Measurements from ENCODE around the gene ATP5F1C.

ATP5F1C gene

GRCh38 chr10:7813481-7813880 is 25.5 kb downstream of the ATP5F1C start:
- H3K4me3 Mint-ChIP-seq: no peak overlapping the region
- ATAC-seq (no peak), DNase-seq (no peak)
- peaks cover 14% of the 10 kb centered on the region for H3K4me1 Mint-ChIP-seq
- H3K27me3 Mint-ChIP-seq: no peaks in the 10 kb centered on the region
- H3K9me3 Mint-ChIP-seq: no peaks in the 10 kb centered on the region
- H3K27ac Mint-ChIP-seq: no peak overlapping the region

- Mint-ChIP-seq H3K27me3 (no peaks in the 10 kb centered on the region), H3K4me1 (peaks cover 37% of the 10 kb centered on the region), H3K4me3 (peak overlapping the region; percentile 92 to 99), H3K9me3 (no peaks in the 10 kb centered on the region), H3K27ac (peak overlapping the region in 1 of 2 donors; percentile 98)
- DNase-seq: no peak
- no peak for ATAC-seq
These were observed 29.6 kb downstream of the ATP5F1C start for GRCh38 chr10:7817576-7817975.

GRCh38 chr10:7817984-7818294 is 30.0 kb downstream of the ATP5F1C start:
- peak overlapping the region; percentile 92 to 99 for H3K4me3 Mint-ChIP-seq
- peaks cover 37% of the 10 kb centered on the region for H3K4me1 Mint-ChIP-seq
- peak overlapping the region; percentile 94 to 98 for H3K27ac Mint-ChIP-seq
- H3K27me3 Mint-ChIP-seq: no peaks in the 10 kb centered on the region
- DNase-seq (no peak), ATAC-seq (peak; percentile 34)
- H3K9me3 Mint-ChIP-seq: no peaks in the 10 kb centered on the region

- Mint-ChIP-seq H3K4me1 (peaks cover 37% of the 10 kb centered on the region), H3K9me3 (no peaks in the 10 kb centered on the region), H3K27ac (peak within 1 kb of the TSS; percentile 94 to 98), H3K27me3 (no peaks in the 10 kb centered on the region), H3K4me3 (peak within 1 kb of the TSS; percentile 92 to 99)
- DNase-seq (peak; percentile 91 to 94), ATAC-seq (peak; percentile 91)
These were observed 30.5 kb downstream of the ATP5F1C start, which contains the start of gene TAF3 for GRCh38 chr10:7818295-7819120. TSS of gene TAF3 (plus strand) at chr10:7818505. CDS start at chr10:7818710, 205 bp downstream.

DNA sequence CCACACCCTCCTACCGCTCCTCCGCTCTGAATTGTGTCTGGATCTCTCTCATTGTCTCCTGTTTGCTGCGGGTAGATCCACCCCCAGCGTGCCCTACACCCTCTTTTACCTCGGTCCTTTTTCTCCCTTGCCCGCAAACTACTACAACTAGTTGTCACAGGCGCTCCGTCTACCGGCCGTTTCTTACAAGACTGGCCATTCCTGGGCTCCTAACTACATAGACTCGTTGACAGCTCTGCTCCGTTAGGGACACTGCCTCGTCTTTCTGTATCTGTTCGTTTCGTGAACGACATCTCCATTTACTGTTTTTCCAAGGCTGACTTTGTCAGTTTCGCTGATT is 31.1 kb downstream of the ATP5F1C start:
- ATAC-seq: peak; percentile 55
- DNase-seq: peak; percentile 12 to 28
- H3K4me1 Mint-ChIP-seq: peaks cover 37% of the 10 kb centered on the region
- H3K9me3 Mint-ChIP-seq: no peaks in the 10 kb centered on the region
- H3K27ac Mint-ChIP-seq: peak overlapping the region; percentile 94 to 98
- no peaks in the 10 kb centered on the region for H3K27me3 Mint-ChIP-seq
- H3K4me3 Mint-ChIP-seq: peak overlapping the region; percentile 92 to 99

- H3K4me3 Mint-ChIP-seq: no peak overlapping the region
These were observed 36.3 kb downstream of the ATP5F1C start for GRCh38 chr10:7824251-7824650.

DNA sequence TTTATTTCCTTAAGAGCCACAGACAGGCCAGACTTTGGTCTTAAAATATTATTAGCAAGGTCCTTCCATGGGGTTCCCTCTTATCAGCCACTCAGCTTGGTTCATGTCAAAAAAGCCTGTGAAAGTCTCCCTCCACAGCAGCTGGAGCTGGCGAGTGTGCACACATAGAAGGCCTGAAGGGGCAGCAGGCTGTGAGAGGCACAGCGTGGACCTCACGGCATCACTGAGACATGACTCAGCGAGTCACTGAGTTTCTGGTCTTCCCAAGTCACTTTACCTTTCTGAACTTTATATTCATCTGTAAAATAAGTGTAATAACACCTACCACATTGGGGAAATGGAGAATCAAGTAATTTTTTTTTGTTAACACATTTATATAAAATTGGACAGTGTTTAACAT is 39.0 kb downstream of the ATP5F1C start:
- no peak overlapping the region for H3K27ac Mint-ChIP-seq
- no peak overlapping the region for H3K4me3 Mint-ChIP-seq
- peaks cover 31% of the 10 kb centered on the region for H3K4me1 Mint-ChIP-seq
- H3K9me3 Mint-ChIP-seq: no peaks in the 10 kb centered on the region
- ATAC-seq: peak; percentile 42
- no peaks in the 10 kb centered on the region for H3K27me3 Mint-ChIP-seq
- no peak for DNase-seq

More at GRCh38 chr10:7824251-7824650, 36.3 kb downstream of the ATP5F1C start:
- H3K27ac Mint-ChIP-seq: no peak overlapping the region
- DNase-seq (no peak), ATAC-seq (no peak)
- H3K4me1 Mint-ChIP-seq: peaks cover 40% of the 10 kb centered on the region
- no peaks in the 10 kb centered on the region for H3K27me3 Mint-ChIP-seq
- no peaks in the 10 kb centered on the region for H3K9me3 Mint-ChIP-seq

DNA sequence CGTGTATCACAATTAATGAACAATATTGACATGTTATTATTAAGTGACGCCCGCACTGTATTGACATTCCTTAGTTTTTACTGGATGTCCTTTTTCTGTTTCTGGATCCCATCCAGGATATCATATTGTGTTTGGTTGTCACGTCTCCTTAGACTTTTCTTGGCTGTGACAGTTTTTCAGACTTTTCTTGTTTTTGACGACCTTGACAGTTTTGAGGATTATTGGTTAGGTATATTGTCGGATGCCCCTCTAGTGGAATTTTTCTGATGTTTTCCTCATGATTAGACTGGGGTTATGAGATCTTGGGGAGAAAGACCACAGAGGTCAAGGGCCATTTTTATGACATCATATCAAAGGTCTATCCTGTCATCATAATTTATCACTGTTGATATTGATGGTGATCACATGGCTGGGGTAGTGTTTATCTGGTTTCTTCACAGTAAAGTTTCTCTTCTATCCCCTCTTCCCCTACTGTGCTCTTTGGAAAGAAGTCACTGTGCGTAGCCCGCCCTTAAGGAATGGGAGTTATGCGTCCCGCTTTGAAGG is 41.4 kb downstream of the ATP5F1C start:
- no peak for ATAC-seq
- H3K27ac Mint-ChIP-seq: no peak overlapping the region
- H3K9me3 Mint-ChIP-seq: no peaks in the 10 kb centered on the region
- DNase-seq: no peak
- H3K4me3 Mint-ChIP-seq: no peak overlapping the region
- H3K4me1 Mint-ChIP-seq: peaks cover 41% of the 10 kb centered on the region
- no peaks in the 10 kb centered on the region for H3K27me3 Mint-ChIP-seq

DNA sequence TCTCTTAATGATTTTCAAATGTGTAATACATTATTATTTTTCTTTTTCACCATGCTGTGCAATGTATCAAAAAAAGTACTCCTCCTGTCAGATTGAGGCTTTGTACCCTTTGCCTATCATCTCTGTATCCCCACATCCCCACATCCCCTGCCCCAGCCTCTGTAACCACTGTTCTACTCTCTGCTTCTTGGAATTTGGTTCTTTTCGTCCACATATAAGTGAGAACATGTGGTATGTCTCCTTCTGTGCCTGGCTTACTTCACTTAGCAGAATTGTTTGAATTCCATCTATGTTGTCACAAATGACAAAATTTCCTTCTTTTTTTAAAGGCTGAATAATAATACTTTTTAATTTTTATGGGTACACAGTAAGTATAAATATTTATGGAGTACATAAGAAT is 44.1 kb downstream of the ATP5F1C start:
- no peak overlapping the region for H3K27ac Mint-ChIP-seq
- H3K9me3 Mint-ChIP-seq: no peaks in the 10 kb centered on the region
- peaks cover 49% of the 10 kb centered on the region for H3K4me1 Mint-ChIP-seq
- H3K27me3 Mint-ChIP-seq: no peaks in the 10 kb centered on the region
- ATAC-seq (no peak), DNase-seq (no peak)
- no peak overlapping the region for H3K4me3 Mint-ChIP-seq

DNA sequence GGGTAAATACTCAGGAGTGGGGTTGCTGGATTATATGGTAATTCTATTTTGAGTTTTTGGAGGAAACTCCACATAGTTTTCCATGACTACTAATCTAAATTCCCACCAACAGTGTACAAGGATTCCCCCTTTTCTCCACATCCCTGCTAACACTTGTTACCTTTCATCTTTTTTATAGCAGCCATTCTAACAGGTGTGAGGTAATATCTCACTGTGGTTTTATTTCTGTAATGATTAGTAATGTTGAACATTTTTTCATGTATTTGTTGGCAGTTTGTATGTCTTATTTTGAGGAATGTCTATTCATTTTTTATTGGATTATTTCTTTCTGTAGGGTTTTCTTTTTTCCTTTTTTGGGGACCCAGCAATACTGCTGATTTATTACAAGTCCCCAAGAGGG is 45.2 kb downstream of the ATP5F1C start:
- Mint-ChIP-seq H3K27ac (no peak overlapping the region), H3K4me1 (peaks cover 42% of the 10 kb centered on the region), H3K9me3 (no peaks in the 10 kb centered on the region), H3K4me3 (no peak overlapping the region), H3K27me3 (no peaks in the 10 kb centered on the region)
- DNase-seq (no peak), ATAC-seq (no peak)

- Mint-ChIP-seq H3K27me3 (no peaks in the 10 kb centered on the region), H3K9me3 (no peaks in the 10 kb centered on the region), H3K4me1 (peaks cover 35% of the 10 kb centered on the region), H3K27ac (no peak overlapping the region), H3K4me3 (no peak overlapping the region)
- ATAC-seq (no peak), DNase-seq (no peak)
These were observed 46.3 kb downstream of the ATP5F1C start for GRCh38 chr10:7834262-7834661.

DNA sequence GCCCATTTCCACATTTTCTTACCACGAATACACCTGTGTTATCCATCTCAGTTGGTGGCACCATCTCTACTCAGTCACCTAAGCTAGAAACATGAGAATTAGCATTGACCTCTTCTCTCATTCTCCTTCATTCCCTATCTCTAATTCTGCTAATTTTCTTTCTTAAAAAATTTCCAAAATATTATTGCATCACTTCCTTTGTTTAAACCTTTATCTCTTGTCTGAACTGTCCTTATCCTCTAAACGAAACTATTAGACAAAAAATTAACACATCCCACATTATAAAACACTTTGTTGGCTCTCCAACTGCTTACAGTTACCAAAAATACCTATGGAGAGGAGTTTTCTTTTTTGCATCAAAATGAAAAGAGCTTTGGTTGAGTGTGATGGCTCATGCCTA is 48.6 kb downstream of the ATP5F1C start:
- Mint-ChIP-seq H3K4me3 (no peak overlapping the region), H3K4me1 (peaks cover 23% of the 10 kb centered on the region), H3K27me3 (no peaks in the 10 kb centered on the region), H3K9me3 (no peaks in the 10 kb centered on the region), H3K27ac (no peak overlapping the region)
- DNase-seq (no peak), ATAC-seq (no peak)

DNA sequence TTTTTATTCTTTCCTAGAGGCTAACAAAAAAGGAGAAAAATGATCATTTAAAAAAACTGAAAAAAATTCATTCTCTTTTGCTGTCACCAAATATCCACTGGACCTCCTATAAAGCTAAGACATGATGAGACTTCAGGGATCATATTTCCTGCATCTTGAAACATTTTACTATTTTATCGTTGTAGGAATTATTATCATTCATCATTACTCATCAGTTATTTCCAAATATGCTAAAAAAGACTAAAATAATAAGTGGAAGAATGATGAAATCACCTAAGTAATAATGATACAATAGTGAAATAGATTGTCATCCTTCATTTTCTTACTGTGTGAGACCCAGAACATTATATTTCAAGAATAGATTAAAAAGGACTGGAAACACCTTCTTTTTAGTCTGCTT is 58.6 kb downstream of the ATP5F1C start:
- ATAC-seq (no peak), DNase-seq (no peak)
- Mint-ChIP-seq H3K27me3 (no peaks in the 10 kb centered on the region), H3K9me3 (no peaks in the 10 kb centered on the region), H3K4me1 (peaks cover 14% of the 10 kb centered on the region), H3K4me3 (no peak overlapping the region), H3K27ac (no peak overlapping the region)

GRCh38 chr10:7853226-7853842 is 65.4 kb downstream of the ATP5F1C start:
- H3K9me3 Mint-ChIP-seq: no peaks in the 10 kb centered on the region

DNA sequence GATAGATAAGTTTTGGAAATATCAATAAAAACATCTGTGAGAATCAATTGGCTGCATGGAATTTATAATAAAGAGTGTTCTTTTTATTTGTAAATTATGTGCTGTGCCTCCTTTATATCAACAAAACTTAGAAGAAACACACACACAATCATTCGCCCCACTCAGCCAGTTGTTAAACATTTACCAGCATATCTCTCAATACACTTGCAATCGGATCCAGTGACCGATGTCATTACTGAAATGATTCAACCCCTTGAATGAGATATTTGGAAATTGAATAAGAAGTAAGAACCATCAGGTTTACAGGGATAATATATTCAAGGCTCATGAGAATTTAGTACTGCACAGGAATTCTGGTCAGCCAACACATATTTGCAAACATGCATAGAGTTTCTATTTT is 65.9 kb downstream of the ATP5F1C start:
- H3K4me3 Mint-ChIP-seq: no peak overlapping the region
- no peaks in the 10 kb centered on the region for H3K27me3 Mint-ChIP-seq
- H3K4me1 Mint-ChIP-seq: peaks cover 28% of the 10 kb centered on the region
- DNase-seq (no peak), ATAC-seq (no peak)
- H3K9me3 Mint-ChIP-seq: no peaks in the 10 kb centered on the region
- H3K27ac Mint-ChIP-seq: no peak overlapping the region

More at GRCh38 chr10:7853226-7853842, 65.4 kb downstream of the ATP5F1C start:
- Mint-ChIP-seq H3K4me3 (no peak overlapping the region), H3K4me1 (peaks cover 31% of the 10 kb centered on the region), H3K27ac (peak overlapping the region in 1 of 2 donors; percentile 67), H3K27me3 (no peaks in the 10 kb centered on the region)
- ATAC-seq: no peak
- no peak for DNase-seq

- no peak for DNase-seq
- Mint-ChIP-seq H3K9me3 (peaks cover 0 to 5% of the 10 kb centered on the region in 2 donors), H3K4me3 (no peak overlapping the region), H3K27ac (peak overlapping the region in 1 of 2 donors; percentile 76), H3K27me3 (no peaks in the 10 kb centered on the region), H3K4me1 (peaks cover 28% of the 10 kb centered on the region)
- no peak for ATAC-seq
These were observed 67.2 kb downstream of the ATP5F1C start for GRCh38 chr10:7855205-7855604.

Measured in stimulated activated naive CD8-positive, alpha-beta T cell treated with anti-CD3 and anti-CD28 coated beads, Interleukin-15, amount 100 ng/mL, for 72 hours (primary cell).